AG20443 (cell line): ENCODE measurements around the gene SYNJ1.
"Not testable (repeated sequence)": the region's sequence is repeated elsewhere in the genome, so short reads cannot be mapped to it uniquely, and the experiment has no call there.

Source experiments
- DNase-seq: peaks from one replicate; pipeline ENCODE4 v3.0.0; 2012; ENCODE audit warnings: low spot score, mixed read lengths

The SYNJ1 gene

GRCh38 chr21:32695482-32695881, 32.3 kb downstream of the SYNJ1 start:
- not testable (repeated sequence) for DNase-seq

DNA sequence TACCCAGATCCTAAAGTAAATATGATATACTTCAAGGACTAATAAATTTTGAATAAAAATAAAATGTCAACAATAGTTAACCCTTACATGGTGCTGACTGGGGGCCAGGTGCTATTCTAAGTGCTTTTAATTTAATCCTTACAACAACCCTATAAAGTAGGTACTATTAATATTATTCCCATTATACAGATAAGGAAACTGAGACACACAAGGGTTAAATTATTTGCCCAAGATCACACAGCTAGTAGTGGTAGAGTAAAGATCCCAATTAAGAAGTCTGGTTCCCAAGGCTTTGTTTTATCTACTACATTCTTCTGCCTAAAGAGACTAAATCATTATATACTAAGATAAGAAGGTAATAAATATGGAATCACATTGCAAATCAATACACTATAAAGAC, 34.2 kb downstream of the SYNJ1 start:
- DNase-seq = no peak

- no peak for DNase-seq
Measured at GRCh38 chr21:32690085-32690484, 37.7 kb downstream of the SYNJ1 start.

GRCh38 chr21:32687643-32688345, 40.0 kb downstream of the SYNJ1 start:
- DNase-seq = no peak

DNA sequence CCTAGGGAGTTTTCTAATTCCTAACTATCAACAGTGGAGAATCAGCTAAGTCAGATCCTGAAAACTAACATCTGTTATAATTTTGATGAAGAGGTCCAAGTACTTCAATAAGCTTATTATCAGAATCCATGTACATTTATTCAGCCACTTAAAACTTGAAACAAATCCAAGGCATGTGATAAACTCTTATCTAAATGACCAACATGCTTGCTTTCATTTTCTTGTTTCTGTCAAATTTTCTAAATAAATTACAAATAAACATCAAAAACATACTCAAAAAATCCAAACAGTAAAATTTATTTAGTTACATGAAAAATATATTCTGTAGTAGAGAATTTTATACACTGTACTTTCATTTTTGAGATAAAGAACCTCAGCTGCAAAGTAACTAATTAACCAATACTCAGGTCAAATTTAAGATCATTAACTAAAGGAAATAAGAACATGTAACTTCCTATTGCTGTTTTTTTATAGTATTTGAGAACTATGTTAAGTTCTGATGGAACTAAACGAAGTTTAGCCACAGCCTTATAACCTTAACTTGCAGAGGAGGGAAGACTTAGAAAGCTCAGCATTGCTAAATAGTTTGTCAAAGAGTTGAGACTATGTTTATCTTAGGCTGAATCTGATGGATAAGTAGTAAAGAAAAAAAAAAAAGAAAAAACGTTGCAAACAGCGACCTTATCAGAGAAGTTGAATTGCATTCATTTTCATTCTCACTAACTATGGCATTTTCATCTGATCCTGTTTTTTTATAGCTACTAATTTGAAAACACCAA, 44.9 kb downstream of the SYNJ1 start:
- no peak for DNase-seq

- no peak for DNase-seq
Measured at GRCh38 chr21:32674731-32675130, 53.1 kb downstream of the SYNJ1 start.

GRCh38 chr21:32674038-32674437, 53.8 kb downstream of the SYNJ1 start:
- no peak for DNase-seq

GRCh38 chr21:32666258-32666657, 61.6 kb downstream of the SYNJ1 start:
- DNase-seq = no peak

- DNase-seq = not testable (repeated sequence)
Measured at GRCh38 chr21:32664095-32664494, 63.7 kb downstream of the SYNJ1 start.

GRCh38 chr21:32661981-32662380, 65.8 kb downstream of the SYNJ1 start:
- not testable (repeated sequence) for DNase-seq

DNA sequence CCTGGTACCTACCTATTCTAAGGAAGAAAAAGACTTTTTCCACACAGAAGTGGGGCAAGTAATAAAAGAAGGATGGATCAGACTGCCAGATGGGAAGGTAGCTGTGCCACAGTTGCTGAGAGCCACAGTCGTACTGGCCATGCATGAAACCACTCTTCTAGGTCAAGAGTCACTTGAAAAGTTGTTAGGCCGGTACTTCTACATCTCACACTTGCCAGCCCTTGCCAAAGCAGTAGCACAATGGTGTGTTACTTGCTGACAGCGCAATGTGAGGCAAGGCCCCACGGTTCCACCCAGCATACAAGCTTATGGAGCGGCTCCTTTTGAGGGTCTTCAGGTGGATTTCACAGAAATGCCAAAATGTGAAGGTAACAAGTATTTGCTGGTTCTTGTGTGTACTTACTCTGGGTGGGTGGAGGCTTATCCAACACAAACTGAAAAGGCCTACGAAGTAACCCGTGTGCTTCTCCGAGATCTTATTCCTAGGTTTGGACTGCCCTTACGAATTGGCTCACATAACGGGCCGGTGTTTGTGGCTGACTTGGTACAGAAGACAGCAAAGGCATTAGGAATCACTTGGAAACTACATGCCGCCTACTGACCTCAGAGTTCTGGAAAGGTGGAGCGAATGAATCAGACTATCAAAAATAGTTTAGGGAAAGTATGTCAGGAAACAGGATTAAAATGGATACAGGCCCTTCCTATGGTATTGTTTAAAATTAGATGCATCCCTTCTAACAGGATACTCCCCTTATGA, 66.6 kb downstream of the SYNJ1 start:
- not testable (repeated sequence) for DNase-seq

- no peak for DNase-seq
Measured at GRCh38 chr21:32658524-32658923, 69.3 kb downstream of the SYNJ1 start.

DNA sequence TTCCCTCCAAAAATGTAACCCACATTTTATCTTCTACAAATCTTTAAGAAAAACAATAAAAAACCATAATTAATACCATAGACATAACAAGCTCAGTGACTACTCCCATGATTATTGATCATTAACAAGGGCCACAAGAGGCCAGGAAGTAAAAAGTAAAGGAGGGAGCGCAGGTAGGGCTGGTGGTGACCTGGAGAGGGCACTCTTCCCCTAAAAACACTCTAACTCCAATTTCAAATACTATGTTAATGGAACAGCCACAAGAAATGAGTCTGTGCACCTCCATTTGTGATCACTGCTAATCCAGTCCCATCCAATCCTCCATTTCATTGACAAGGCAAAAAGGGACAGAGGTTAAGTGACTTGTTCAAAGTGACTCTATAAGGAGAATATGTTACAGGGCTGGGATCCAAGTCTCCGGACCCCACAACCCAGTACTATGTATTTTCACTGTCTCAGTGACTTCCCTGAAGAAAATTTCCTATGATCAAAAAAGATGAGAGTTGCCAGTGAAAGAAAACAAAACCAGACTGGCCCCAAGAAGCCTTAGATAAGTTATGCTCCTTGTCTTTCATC, 74.4 kb downstream of the SYNJ1 start:
- DNase-seq = peak; percentile 40

DNA sequence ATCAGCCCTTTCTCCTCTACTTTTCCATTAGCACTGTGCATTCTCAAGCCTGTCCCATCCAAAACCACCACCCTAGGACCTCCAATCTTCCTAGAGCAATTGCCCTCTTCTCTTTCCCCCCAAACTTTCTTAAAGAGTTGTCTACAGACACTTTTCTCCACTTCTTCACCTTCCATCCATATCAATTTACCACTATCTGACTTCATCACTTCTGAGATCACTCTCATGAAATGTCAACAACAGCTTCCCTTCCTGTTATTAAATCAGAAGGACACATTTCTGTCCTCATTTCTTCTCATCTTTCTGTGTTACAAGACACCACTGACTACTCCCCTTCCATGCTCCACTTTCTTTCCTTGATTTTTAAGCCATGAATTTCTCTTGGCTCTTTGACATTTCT, 79.6 kb downstream of the SYNJ1 start:
- no peak for DNase-seq

DNA sequence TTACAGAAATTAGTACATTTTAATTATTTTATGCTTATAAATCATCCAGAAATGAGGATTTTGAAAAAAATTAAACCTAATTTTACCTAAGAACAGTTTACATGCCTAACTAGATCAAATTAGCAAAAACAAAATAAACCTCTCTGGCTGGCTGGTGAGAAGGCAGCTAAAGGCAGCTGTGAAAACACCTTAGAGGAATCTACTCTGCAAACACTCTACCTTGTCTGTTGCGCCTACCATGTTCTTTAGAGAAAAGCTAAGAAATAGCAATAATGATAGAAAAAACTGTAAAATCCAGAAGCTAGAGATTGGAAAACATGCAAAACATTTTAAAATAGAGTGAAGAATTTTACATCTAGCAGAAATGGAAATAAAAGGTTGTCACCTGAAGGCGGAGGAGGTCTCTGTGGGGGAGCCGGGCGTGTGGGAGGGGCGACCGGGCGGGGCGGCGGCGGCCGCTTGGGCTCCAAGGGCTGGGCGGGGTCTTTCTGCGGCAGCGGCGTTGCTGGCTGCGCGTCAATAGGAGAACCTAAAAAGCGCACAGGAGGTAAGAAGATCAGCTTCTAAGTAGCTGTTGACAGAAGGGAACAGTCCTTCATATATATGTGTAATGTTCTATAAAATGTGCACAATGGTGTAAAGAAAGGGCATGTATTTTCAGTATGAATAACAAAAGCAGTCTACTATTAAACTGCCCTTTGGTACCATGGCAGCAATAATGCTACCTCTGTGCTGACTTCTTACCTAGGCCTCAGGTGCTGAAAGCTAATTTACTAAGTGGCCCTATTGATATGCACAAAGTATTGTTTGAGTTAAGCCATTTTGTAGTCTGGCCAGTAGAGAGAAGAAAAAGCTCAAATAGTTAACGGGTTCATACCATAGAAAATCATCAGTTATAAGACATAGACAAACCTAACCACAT, 82.3 kb downstream of the SYNJ1 start:
- DNase-seq = no peak

DNA sequence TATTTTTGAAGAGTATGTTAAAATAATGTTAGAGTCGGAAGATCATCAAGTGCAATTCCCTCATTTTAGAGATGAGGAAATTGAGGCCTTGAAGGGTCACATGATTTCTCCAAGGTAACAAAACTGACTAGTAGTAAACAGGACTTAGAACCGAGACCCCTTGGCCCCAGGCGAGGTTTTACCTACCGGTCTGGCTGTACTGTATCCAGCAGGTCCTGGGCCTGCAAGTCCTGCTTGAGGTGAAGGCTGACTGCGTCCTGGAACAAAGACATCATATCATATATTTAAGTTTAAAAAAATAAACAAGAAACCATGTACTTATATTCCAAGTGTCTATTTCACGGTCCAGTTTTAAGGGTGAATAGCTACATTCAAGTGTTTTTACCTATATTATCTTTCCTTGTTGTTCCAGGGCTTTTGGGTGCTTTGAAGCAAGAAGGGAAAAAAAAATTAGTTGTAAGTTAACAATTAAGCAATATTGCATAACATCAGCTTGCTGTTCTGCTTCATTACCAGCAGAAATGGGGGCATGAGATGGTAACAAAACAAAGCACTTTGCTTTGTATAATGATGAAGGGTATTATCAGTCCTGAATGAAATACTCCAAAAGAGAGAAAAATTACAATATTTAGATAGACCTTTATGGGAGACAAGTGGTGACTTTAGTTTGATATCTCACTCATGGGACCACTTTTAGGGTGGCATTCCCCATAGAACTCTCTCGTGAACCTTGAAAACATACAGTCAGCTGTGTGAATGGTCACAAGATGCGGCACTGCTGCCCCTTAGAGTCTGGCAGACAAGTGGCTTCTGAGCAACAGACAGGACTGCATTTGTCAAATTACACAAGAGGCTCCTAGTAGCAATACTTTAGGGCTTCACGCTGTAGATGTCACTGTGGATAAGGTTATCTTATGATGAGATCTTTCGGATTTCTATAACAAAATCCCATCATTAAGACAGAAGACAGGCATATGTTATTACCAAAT, 85.8 kb downstream of the SYNJ1 start:
- no peak for DNase-seq

- DNase-seq = peak; percentile 43
Measured at GRCh38 chr21:32626621-32627196, 101.1 kb downstream of the SYNJ1 start.

DNA sequence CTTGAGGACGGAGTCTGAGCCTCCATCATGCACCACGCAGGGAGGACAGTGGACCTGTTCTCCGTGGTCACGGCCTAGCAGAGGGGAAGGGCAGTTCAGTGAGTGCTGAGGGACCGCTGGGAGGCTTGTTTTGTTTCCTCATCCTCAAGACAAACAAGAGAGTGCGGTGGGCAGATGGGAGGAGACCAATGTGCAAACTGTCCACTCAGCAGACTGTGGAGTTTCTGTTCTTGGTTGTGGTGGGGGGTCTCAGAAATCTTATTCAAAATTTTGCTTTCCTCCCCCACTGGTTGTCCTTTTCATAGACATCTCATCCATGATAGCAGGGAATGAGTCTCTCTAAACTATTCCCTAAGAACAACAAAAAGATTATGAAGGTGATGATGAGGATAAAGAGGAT, 109.6 kb downstream of the SYNJ1 start:
- not testable (repeated sequence) for DNase-seq

GRCh38 chr21:32613436-32614043, 114.3 kb downstream of the SYNJ1 start:
- no peak for DNase-seq
